ENCODE results near the gene ST3GAL3.

Gene ST3GAL3

DNA sequence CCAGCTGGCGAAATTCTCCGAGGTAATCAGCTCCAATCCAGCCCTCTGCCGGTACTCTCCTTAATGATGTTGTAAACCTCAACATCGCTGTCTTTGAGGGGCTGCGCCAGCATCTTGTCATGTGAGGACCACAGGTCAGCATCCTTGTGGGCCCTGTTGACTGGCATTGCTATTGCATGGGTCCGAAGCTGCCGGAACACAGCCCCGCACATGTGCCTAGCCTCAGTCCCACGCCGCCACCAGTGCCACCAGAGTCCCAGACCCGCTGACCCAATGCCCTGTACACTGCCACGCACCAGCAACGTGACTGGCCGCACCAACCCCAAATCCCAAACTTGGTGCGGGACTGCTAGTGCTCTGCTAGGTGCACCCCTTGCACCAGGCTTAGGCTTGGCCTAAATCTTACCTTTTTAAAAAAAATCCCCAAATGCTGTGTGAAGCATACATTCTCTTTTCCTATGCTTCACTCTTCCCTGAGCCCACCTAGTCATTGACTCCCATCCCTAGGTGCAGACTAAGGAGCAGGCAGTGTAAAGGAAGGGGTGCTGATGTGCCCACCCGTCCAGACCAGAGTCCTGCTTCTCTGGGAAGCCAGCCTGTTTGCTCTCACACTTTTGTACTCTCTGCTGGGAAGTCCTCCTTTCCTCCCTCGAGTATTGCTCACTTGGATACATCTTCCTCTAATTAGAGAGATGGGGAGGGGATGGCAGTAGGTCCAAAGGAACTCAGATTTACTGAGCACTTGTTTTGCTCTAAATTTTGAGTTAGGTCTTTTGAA is 144.4 kb downstream of the ST3GAL3 start:
- DNase-seq: no peak

DNA sequence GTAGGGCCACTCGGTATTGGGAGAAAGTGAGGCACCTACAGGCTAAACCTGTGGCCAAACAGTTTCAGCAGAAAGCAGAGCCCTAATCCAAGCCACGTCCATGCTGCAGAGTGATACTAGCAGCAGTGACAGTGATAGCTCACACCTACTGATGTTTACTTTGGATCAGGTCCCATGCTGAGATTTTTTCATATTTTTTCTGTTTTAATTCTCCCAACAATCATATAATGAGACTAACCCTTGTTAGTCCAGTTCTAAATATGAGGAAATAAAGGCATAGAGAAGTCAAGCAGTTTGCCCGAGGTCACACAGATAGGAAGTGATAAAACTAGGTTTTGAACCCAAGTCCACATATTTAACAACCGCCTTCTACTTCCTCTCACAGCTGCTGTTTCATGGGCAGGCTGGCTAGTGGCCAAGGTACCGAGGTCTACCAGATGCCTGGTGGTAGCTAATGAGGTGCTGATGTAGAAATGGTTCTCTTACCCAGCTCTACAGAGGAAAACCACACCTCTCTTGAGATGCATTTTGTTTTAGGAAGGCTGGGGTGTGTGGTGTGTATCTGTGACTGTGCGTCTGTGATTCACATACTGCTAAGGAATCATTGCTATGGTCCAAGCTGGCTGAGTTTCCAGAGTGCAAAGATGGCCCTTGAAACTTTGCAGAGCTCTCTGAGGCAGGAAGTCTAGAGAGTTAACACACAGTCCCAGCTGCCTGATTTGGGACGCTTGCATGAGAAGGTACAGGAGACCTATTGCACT is 146.0 kb downstream of the ST3GAL3 start:
- peak; percentile 61 for DNase-seq

DNA sequence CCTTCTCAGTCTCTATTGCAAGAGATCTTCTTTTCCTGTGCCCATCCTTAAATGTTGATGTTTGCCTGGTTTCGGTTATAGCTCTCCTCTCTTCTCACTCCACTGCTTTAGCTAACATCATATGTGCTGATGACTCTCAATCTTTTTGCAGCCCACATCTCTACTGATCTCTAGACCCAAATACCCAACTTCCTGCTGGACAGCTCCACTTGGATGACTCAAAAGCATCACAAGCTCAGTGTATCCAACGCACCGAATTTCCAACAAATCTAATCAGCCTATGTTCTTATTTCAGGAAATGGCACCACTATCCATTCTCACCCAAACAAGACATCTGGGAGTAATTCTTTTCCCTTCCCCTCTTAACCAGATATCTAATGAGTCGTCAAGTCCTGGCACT is 147.1 kb downstream of the ST3GAL3 start:
- DNase-seq: no peak

GRCh38 chr1:43856188-43856587 is 148.9 kb downstream of the ST3GAL3 start:
- DNase-seq: no peak

- DNase-seq: no peak
Measured at GRCh38 chr1:43857163-43857562, 149.8 kb downstream of the ST3GAL3 start.

- DNase-seq: peak; percentile 99
Measured at GRCh38 chr1:43858324-43858723, 151.0 kb downstream of the ST3GAL3 start.

DNA sequence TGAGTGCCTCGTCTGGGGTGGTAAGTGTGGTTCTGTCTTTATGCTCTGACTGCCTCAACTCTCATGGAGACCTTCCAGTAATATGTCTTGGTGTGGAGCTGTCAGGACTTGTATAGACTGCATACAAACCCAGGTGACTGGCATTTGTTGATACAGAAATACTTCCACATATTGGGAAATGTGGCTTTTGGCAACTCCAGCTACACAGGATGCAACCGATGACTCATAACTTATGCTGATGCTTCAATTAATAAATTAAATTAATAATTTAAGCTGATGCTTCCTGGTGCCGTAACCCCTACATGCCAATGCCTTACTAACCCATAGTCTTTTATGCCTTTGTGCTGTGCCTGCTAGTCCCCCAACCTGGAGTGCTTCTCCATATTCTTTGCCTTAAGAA is 154.0 kb downstream of the ST3GAL3 start:
- peak; percentile 39 for DNase-seq

DNA sequence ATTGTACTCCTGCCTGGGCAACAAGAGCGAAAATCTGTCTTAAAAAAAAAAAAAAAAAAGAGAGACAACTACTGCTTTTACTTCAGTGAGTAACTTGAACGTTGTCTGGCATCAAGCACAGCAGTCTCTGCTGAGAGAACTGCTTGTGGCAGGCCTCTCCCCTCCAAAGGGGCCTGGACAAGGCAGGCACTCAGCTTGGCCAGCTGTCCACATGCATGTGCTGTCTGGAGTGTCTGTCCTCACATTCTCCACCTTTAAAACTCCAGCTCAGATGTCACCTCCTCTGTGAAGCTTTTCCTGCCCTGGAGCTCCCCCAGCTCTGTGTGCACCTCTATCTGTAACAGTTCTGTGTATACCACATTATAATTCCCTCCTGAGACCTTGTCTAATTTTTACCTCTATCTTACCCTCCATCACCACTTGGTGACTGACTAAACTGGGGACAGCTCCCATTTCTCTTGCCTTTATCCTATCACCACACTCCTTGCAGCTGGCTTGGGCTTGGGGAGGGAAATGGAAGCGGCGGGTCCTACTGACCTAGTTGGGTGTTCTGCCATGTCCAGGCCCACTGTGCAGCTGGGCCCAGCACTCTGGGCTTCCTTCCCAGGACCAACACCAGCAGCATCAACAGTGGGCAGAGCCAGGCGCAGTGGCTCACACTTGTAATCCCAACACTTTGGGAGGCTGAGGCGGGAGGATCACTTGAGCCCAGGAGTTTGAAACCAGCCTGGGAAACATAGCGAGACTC is 154.8 kb downstream of the ST3GAL3 start:
- DNase-seq: no peak

- DNase-seq: no peak
Measured at GRCh38 chr1:43864111-43865045, 157.0 kb downstream of the ST3GAL3 start.

GRCh38 chr1:43866201-43866600 is 158.9 kb downstream of the ST3GAL3 start:
- no peak for DNase-seq

GRCh38 chr1:43867976-43868740 is 160.8 kb downstream of the ST3GAL3 start:
- peak; percentile 54 for DNase-seq

DNA sequence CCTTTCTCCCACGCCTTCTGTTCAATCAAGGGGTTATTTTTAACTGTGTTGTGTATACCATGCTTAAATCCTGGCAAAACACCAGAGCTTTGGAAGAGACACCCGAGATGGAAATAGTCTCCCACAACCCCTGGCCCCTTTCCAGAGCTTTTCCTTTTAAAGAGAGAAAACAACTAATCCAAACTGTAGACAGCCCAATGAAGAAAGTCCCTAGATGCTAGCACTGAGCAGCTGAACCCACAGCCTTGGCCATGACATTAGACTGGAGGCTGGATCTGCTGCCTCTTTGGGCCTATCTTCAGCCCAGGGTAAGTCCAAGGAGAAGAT is 161.4 kb downstream of the ST3GAL3 start:
- DNase-seq: peak; percentile 88

DNA sequence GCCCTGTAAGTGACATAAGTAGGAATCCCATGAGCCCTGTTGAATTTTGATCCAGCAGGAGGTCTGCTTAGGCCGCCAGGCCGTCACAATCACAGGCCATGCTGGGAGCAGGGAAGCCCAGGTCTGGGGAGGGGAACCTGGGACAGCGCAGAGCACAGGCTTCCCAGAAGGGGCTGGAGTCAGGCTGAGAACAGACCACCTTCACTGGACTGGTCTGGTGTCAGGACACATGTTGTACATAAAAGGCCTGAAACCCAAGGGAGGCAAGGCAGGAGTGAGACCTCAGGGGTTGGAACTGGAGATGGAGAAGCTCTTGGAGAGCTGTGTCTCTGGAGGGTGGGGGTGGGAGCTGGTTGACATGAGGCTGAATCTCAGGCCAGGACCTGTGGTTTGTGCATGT is 163.0 kb downstream of the ST3GAL3 start:
- no peak for DNase-seq

GRCh38 chr1:43871181-43871910 is 164.0 kb downstream of the ST3GAL3 start:
- DNase-seq: no peak

DNA sequence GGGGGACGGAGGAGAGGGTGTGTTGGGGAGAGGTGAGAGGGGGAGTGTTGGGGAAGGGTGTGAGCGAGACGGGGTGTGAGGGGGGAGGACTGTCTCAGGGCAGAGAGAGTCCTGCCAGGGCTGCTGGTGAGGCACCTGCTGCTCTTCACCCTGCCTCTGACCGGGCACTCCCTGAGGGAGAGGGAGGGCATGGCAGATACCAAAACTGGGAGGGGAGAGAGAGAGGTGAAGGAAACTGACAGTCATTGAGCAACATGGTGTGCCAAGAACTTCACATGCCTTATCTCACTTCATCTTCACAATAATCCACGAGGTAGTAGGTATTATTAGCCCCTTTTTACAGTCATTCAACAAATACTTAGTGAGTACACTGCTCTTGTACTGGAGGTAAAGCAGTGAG is 164.9 kb downstream of the ST3GAL3 start:
- DNase-seq: no peak

- DNase-seq: no peak
Measured at GRCh38 chr1:43873851-43874250, 166.5 kb downstream of the ST3GAL3 start.

DNA sequence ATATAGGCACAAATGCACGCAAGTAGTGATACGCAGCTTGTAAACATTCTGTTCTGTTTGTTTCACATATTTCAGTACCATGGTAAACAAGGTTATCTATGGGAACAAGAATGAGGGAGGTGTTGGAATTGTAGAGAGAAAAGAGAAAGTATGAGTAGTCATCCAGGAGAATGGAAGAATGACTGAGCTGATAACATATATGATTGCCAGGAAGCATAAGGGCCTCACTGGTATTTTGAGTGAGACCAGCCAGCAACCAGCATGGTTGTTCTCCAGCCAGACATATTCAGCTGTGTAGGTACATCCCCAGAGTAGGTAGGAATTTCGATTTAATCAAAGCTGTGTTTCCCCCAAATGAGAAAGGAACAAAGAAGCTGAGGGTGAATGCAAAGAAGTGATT is 167.4 kb downstream of the ST3GAL3 start:
- no peak for DNase-seq

- DNase-seq: no peak
Measured at GRCh38 chr1:43875331-43875730, 168.0 kb downstream of the ST3GAL3 start.

GRCh38 chr1:43877101-43877500 is 169.8 kb downstream of the ST3GAL3 start:
- DNase-seq: no peak

GRCh38 chr1:43878440-43878839 is 171.1 kb downstream of the ST3GAL3 start:
- peak; percentile 22 for DNase-seq

GRCh38 chr1:43878854-43879253 is 171.5 kb downstream of the ST3GAL3 start:
- no peak for DNase-seq

Measured in fibroblast of skin of scalp (primary cell).